Natural killer cell (primary cell): ENCODE data around the gene GPX3. TPM values are rescaled to one million over a fixed set of nuclear protein-coding genes. Genes with fewer than 3 reads are reported as not detected.

Experiments
- ATAC-seq, 3 donors: fragments of 150-1000 bp in 2 of 3; fragments of 200-7000 bp in 1 of 3; cut with Tn5 transposase; 1 replicate in 1 of 3; 2 replicates in 2 of 3; pipeline ENCODE4 v1.10.0; 2021; ENCODE audit warnings: mild to moderate bottlenecking in 2 of 3, moderate library complexity in 2 of 3
- DNase-seq, 2 donors: peaks; one replicate each; pipeline versions ENCODE4 v3.0.0 to v3.0.0-alpha.2; 2013 to 2021; ENCODE audit warnings: mixed read lengths in 1 of 2
- H3K27ac ChIP-seq: one replicate; pipeline ENCODE4 v1.5.1; 2013; ENCODE audit warnings: mild to moderate bottlenecking, low read length
- H3K27me3 ChIP-seq: one replicate; pipeline ENCODE4 v1.6.1; 2013; ENCODE audit warnings: low read length; ENCODE audit not compliant: control insufficient read depth, insufficient read depth
- H3K36me3 ChIP-seq: one replicate; pipeline ENCODE4 v1.6.1; 2013; ENCODE audit warnings: low read length; ENCODE audit not compliant: control insufficient read depth, insufficient read depth
- H3K4me1 ChIP-seq: one replicate; pipeline ENCODE4 v1.6.1; 2013; ENCODE audit warnings: low read length; ENCODE audit not compliant: control insufficient read depth, insufficient read depth
- H3K4me3 ChIP-seq: one replicate; pipeline ENCODE4 v1.5.1; 2013; ENCODE audit warnings: low read length
- H3K9me3 ChIP-seq: one replicate; pipeline ENCODE4 v1.6.1; 2013; ENCODE audit warnings: low read length; ENCODE audit not compliant: control insufficient read depth, insufficient read depth
- H3K27ac Mint-ChIP-seq, 2 donors: one replicate each; pipeline ENCODE4 v1.8.0; 2022; ENCODE audit warnings: mild to moderate bottlenecking in 2 of 2, mixed read lengths in 2 of 2, moderate library complexity in 1 of 2
- H3K27me3 Mint-ChIP-seq, 2 donors: one replicate each; pipeline ENCODE4 v1.8.0; 2022; ENCODE audit warnings: low read depth in 2 of 2, mixed read lengths in 2 of 2
- H3K36me3 Mint-ChIP-seq: one replicate; pipeline ENCODE4 v1.8.0; 2022; ENCODE audit warnings: mixed read lengths
- H3K4me1 Mint-ChIP-seq, 2 donors: one replicate each; pipeline ENCODE4 v1.8.0; 2022; ENCODE audit warnings: mixed read lengths in 2 of 2
- H3K4me3 Mint-ChIP-seq: one replicate; pipeline ENCODE4 v1.8.0; 2022; ENCODE audit warnings: mild to moderate bottlenecking, moderate library complexity, mixed read lengths
- H3K9me3 Mint-ChIP-seq, 2 donors: one replicate each; pipeline ENCODE4 v1.8.0; 2022; ENCODE audit warnings: mixed read lengths in 2 of 2
- WGBS: methylation state at CpG from one replicate; pipeline ENCODE4 v1.1.7; 2013; ENCODE audit warnings: missing lambda C conversion rate; ENCODE audit not compliant: insufficient coverage; 5-methylcytosine and 5-hydroxymethylcytosine counted together
- intact Hi-C: fragments of 100-400 bp; cut with micrococcal nuclease; formaldehyde crosslinking; loops from one replicate; pipeline ENCODE4 v1.14.2; 2022
- total RNA-seq, 4 donors: library from RNA; stranded (reverse); fragments of 120-200 nt in 1 of 4; gene quantifications; one replicate each; pipeline versions ENCODE4 v1.2.3 to v1.2.4, GENCODE V29; 2013 to 2022
- TF ChIP-seq, protein P1 (sequence below): fragments of 200-600 bp; IDR thresholded peaks from one replicate; pipeline ENCODE4 v1.8.0; 2022; ENCODE audit warnings: antibody characterized with exemption

GPX3 gene
- total RNA-seq, 3 donors from 2014 or later (not counting 1 experiment from before 2014, with no cell fraction given), result 1.1 TPM; not detected in 2

DNA sequence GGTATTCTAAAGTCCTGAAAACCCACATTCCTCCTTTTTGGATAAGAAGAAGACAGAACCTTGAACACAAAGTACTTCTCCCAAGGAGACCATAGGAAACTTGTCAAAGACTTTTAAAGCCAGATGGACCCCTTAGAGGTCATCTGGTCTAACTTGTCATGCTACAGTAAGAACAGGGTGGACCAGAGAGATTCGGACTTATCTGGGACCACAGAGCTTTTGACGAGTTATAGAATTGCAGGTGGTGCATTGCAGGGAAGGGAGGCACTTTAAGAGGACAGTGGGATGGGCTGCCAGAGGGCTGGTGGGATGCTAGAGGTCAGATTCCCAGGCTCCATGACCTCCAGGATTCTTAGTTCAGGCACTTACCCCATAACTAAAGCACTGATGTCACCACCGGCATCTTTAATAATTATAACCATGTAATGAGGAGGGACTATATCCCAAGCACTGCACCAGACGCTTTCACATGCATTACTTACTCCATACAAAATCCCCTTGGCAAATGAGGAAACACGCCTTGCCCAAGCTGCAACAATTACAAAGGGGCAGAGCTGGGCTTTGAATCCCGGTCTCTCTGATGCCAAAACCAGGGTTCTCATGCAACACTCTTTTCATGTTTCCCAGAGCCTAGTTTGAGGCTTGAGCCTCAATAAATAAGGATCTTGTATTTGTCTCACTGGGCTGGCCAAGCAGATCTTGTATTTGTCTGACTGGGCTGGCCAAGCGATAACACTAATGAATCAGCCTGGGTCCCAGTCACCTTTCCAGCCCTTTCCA is 12.8 kb upstream of the GPX3 start:
- Mint-ChIP-seq H3K36me3 (no peaks in the 10 kb centered on the region), H3K27me3 (peaks cover 0 to 10% of the 10 kb centered on the region in 2 donors), H3K4me1 (no peaks in the 10 kb centered on the region), H3K9me3 (no peaks in the 10 kb centered on the region), H3K4me3 (no peak overlapping the region), H3K27ac (no peak overlapping the region)
- TF ChIP-seq, protein P1, sequence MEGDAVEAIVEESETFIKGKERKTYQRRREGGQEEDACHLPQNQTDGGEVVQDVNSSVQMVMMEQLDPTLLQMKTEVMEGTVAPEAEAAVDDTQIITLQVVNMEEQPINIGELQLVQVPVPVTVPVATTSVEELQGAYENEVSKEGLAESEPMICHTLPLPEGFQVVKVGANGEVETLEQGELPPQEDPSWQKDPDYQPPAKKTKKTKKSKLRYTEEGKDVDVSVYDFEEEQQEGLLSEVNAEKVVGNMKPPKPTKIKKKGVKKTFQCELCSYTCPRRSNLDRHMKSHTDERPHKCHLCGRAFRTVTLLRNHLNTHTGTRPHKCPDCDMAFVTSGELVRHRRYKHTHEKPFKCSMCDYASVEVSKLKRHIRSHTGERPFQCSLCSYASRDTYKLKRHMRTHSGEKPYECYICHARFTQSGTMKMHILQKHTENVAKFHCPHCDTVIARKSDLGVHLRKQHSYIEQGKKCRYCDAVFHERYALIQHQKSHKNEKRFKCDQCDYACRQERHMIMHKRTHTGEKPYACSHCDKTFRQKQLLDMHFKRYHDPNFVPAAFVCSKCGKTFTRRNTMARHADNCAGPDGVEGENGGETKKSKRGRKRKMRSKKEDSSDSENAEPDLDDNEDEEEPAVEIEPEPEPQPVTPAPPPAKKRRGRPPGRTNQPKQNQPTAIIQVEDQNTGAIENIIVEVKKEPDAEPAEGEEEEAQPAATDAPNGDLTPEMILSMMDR, result no peak
- intact Hi-C loops, result no loop called here
- WGBS, result 85% methylated on average over 6 of the region's 7 CpGs
- DNase-seq, result no peak
- H3K36me3 ChIP-seq, result no peaks in the 10 kb centered on the region
- H3K27ac ChIP-seq, result no peak overlapping the region
- H3K4me3 ChIP-seq, result no peak overlapping the region
- H3K4me1 ChIP-seq, result no peaks in the 10 kb centered on the region
- no peaks in the 10 kb centered on the region for H3K9me3 ChIP-seq
- no peaks in the 10 kb centered on the region for H3K27me3 ChIP-seq
- ATAC-seq, result no peak

DNA sequence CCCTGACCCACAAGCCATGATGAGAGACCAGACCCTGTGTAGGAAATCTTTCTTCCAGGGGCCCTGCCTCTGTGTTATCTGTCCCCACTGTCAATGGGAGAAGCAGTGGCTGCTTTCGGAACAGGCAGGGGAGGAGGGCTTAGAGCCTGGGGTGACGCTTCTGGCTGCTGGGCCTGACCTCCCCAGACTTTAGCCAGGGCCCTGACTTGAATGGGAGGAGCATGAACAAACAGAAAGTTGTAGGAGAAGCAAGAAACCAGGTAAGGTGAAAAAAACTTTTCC is 12.2 kb upstream of the GPX3 start:
- intact Hi-C loops, result no loop called here

DNA sequence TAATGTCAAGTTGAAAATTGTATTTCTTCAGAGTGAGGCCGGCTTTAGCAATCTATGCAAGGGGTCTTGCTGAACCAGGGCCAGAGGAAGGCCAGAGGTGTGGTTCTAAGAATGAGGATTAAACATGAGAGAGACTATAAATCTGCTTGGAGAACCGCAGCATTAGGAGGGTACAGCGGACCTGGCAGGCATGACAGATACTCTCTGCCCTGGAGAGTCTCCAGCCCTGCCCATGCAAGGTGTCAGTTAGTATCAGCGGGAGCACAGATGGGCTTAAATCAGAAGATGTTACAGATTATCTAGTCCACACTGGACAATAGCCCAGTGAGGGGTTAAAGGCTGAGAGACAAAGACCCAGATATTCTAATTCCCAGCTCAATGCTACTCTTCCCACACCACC is 11.5 kb upstream of the GPX3 start:
- Mint-ChIP-seq H3K4me1 (no peaks in the 10 kb centered on the region), H3K4me3 (no peak overlapping the region), H3K9me3 (no peaks in the 10 kb centered on the region), H3K27me3 (peaks cover 0 to 7% of the 10 kb centered on the region in 2 donors), H3K27ac (no peak overlapping the region), H3K36me3 (no peaks in the 10 kb centered on the region)
- TF ChIP-seq, protein P1, result no peak
- 94% methylated on average over 4 of the region's 4 CpGs for WGBS
- intact Hi-C loops, result no loop called here
- DNase-seq, result no peak
- H3K9me3 ChIP-seq, result no peaks in the 10 kb centered on the region
- H3K27ac ChIP-seq, result no peak overlapping the region
- no peaks in the 10 kb centered on the region for H3K36me3 ChIP-seq
- H3K27me3 ChIP-seq, result no peaks in the 10 kb centered on the region
- H3K4me1 ChIP-seq, result no peaks in the 10 kb centered on the region
- no peak for ATAC-seq
- H3K4me3 ChIP-seq, result no peak overlapping the region

More for the DNA sequence above, 12.2 kb upstream of the GPX3 start:
- Histone ChIP-seq H3K27me3 (no peaks in the 10 kb centered on the region), H3K27ac (no peak overlapping the region), H3K4me3 (no peak overlapping the region), H3K9me3 (no peaks in the 10 kb centered on the region), H3K36me3 (no peaks in the 10 kb centered on the region), H3K4me1 (no peaks in the 10 kb centered on the region)
- no peak overlapping the region for H3K27ac Mint-ChIP-seq
- 78% methylated on average over 2 of the region's 2 CpGs for WGBS
- no peak overlapping the region for H3K4me3 Mint-ChIP-seq
- no peaks in the 10 kb centered on the region for H3K4me1 Mint-ChIP-seq
- no peaks in the 10 kb centered on the region for H3K36me3 Mint-ChIP-seq
- ATAC-seq, result no peak
- no peaks in the 10 kb centered on the region for H3K9me3 Mint-ChIP-seq
- peaks cover 0 to 10% of the 10 kb centered on the region in 2 donors for H3K27me3 Mint-ChIP-seq
- TF ChIP-seq, protein P1, result no peak
- DNase-seq, result no peak

DNA sequence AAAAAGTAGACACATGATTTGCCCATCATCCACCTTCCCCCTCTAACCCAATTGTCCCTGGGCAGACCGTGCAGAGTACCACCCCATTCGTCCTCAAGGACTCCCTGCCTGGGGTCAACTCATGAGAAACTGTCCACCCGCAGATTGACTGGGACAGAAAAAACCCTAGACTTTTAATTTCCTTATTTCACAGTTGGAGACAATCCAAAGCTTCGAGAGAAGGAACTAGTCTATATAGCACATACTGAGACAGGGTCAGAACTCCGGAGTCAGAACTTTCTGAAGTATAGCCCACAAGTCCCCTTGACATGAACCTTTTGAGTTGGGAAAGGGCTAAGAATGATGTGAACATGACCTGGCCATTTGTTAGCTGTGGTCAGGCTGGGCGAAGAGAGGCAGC is 7.5 kb upstream of the GPX3 start:
- Mint-ChIP-seq H3K4me1 (no peaks in the 10 kb centered on the region), H3K27ac (no peak overlapping the region), H3K4me3 (no peak overlapping the region), H3K27me3 (peaks cover 0 to 4% of the 10 kb centered on the region in 2 donors), H3K36me3 (no peaks in the 10 kb centered on the region), H3K9me3 (no peaks in the 10 kb centered on the region)
- WGBS, result 74% methylated on average over 6 of the region's 6 CpGs
- DNase-seq (no peak), ATAC-seq (no peak)
- H3K27me3 ChIP-seq, result no peaks in the 10 kb centered on the region
- intact Hi-C loops, result no loop called here
- no peaks in the 10 kb centered on the region for H3K36me3 ChIP-seq
- H3K9me3 ChIP-seq, result no peaks in the 10 kb centered on the region
- TF ChIP-seq, protein P1, result no peak
- H3K27ac ChIP-seq, result no peak overlapping the region
- no peak overlapping the region for H3K4me3 ChIP-seq
- no peaks in the 10 kb centered on the region for H3K4me1 ChIP-seq
